H1 (cell line): Measurements from ENCODE around the gene NGEF. TPM values are rescaled to one million over a fixed set of nuclear protein-coding genes. Genes with fewer than 3 reads are reported as not detected.
A peak's percentile ranks its signal among the peaks of the same experiment; 100 is the strongest.

Experiments
- CTCF ChIA-PET: fragments of 300-600 bp; sonication (Branson Sonifier 250); formaldehyde crosslinking; loops from one replicate; lab custom pipeline; 2021; ENCODE audit not compliant: partially characterized antibody; lab: Charles Lee
- POLR2A ChIA-PET: fragments of 300-600 bp; sonication (Branson Sonifier 250); formaldehyde crosslinking; loops from one replicate; lab custom pipeline; 2021; ENCODE audit warnings: inconsistent platforms; ENCODE audit not compliant: partially characterized antibody; lab: Charles Lee
- DNase-seq, 2 experiments: peaks; one replicate each; pipeline versions ENCODE4 v3.0.0 to v3.0.0-alpha.2; 2010 to 2022; ENCODE audit warnings: low spot score in 2 of 2, low read depth in 1 of 2, mixed read lengths in 1 of 2
- FAIRE-seq: peaks from 2 replicates; lab custom pipeline; 2011; peaks lifted over from hg19 to GRCh38; lab: Jason Lieb, UNC
- H2AFZ ChIP-seq: 2 replicates; pipeline ENCODE4 v1.8.1; 2012; ENCODE audit warnings: low read length, inconsistent platforms
- H2AK5ac ChIP-seq: 2 replicates; pipeline ENCODE4 v1.6.1; 2013; ENCODE audit warnings: low read depth, low read length
- H2BK120ac ChIP-seq: replicated peaks from 2 replicates; pipeline ENCODE3; 2013; ENCODE audit warnings: low read depth, low read length, inconsistent platforms
- H2BK12ac ChIP-seq: 2 replicates; pipeline ENCODE4 v1.6.1; 2013; ENCODE audit warnings: low read depth, low read length
- H2BK15ac ChIP-seq: 2 replicates; pipeline ENCODE4 v1.6.1; 2013; ENCODE audit warnings: low read length
- H2BK20ac ChIP-seq: 2 replicates; pipeline ENCODE4 v1.6.1; 2013; ENCODE audit warnings: low read length
- H2BK5ac ChIP-seq: 2 replicates; pipeline ENCODE4 v1.6.1; 2013; ENCODE audit warnings: low read depth, low read length
- H3K14ac ChIP-seq: 2 replicates; pipeline ENCODE4 v1.6.1; 2013; ENCODE audit warnings: inconsistent platforms; ENCODE audit not compliant: insufficient read length
- H3K18ac ChIP-seq: 2 replicates; pipeline ENCODE4 v1.6.1; 2013; ENCODE audit warnings: low read length; ENCODE audit errors: extremely low read depth
- H3K23ac ChIP-seq: 2 replicates; pipeline ENCODE4 v1.6.1; 2013; ENCODE audit warnings: inconsistent platforms; ENCODE audit not compliant: insufficient read length
- H3K23me2 ChIP-seq: 2 replicates; pipeline ENCODE4 v1.6.1; 2013; ENCODE audit warnings: low read depth, low read length
- H3K27ac ChIP-seq: 2 replicates; pipeline ENCODE4 v1.6.1; 2011; ENCODE audit warnings: low read depth, low read length, inconsistent platforms
- H3K27me3 ChIP-seq, 4 experiments: replicated peaks in 1 of 4; 1 replicate in 1 of 4; 2 replicates in 3 of 4; pipeline versions ENCODE4 v1.6.1 to v1.8.1; 2011 to 2013; ENCODE audit warnings: low read length in 3 of 4, mild to moderate bottlenecking in 3 of 4, inconsistent platforms in 2 of 4, mixed read lengths in 2 of 4, moderate library complexity in 1 of 4; ENCODE audit not compliant: control insufficient read depth in 3 of 4, insufficient read depth in 3 of 4; ENCODE audit errors: extremely low read depth in 1 of 4
- H3K36me3 ChIP-seq, 4 experiments: 2 replicates each; pipeline versions ENCODE4 v1.6.1 to v1.8.1; 2011 to 2013; ENCODE audit warnings: mild to moderate bottlenecking in 4 of 4, low read length in 3 of 4, moderate library complexity in 2 of 4, control low read depth in 1 of 4, inconsistent platforms in 1 of 4; ENCODE audit not compliant: insufficient read depth in 4 of 4, control insufficient read depth in 2 of 4
- H3K4ac ChIP-seq: replicated peaks from 2 replicates; pipeline ENCODE3; 2013; ENCODE audit warnings: low read length, low read depth, mixed read lengths, inconsistent platforms; ENCODE audit not compliant: insufficient read length
- H3K4me1 ChIP-seq, 4 experiments: replicated peaks in 1 of 4; 1 replicate in 1 of 4; 2 replicates in 3 of 4; pipeline versions ENCODE4 v1.6.1 to v1.8.1; 2011 to 2013; ENCODE audit warnings: low read length in 3 of 4, inconsistent platforms in 2 of 4, mixed read lengths in 1 of 4; ENCODE audit not compliant: insufficient read depth in 4 of 4, control insufficient read depth in 3 of 4
- H3K4me2 ChIP-seq, 2 experiments: 2 replicates each; pipeline versions ENCODE4 v1.6.1 to v1.8.1; 2011 to 2013; ENCODE audit warnings: low read depth in 2 of 2, low read length in 2 of 2, control low read depth in 1 of 2, inconsistent platforms in 1 of 2, mild to moderate bottlenecking in 1 of 2; ENCODE audit not compliant: insufficient read depth in 1 of 2
- H3K4me3 ChIP-seq, 4 experiments: fragments of 200-600, 300-600 bp in 1 of 4; sonication (generic), shearing (Covaris generic), sonication (Bioruptor Twin) in 1 of 4; 2 replicates each; pipeline versions ENCODE4 v1.5.1 to v1.8.1; 2011 to 2016; ENCODE audit warnings: low read length in 4 of 4, low read depth in 3 of 4, control low read depth in 2 of 4, inconsistent platforms in 2 of 4, mild to moderate bottlenecking in 2 of 4, mixed read lengths in 1 of 4, moderate library complexity in 1 of 4; ENCODE audit not compliant: insufficient read depth in 2 of 4; ENCODE audit errors: extremely low read depth in 1 of 4
- H3K56ac ChIP-seq: replicated peaks from 2 replicates; pipeline ENCODE3; 2013; ENCODE audit warnings: low read depth, mild to moderate bottlenecking, mixed read lengths, low read length, inconsistent platforms; ENCODE audit not compliant: insufficient read length
- H3K79me1 ChIP-seq: 2 replicates; pipeline ENCODE4 v1.6.1; 2013; ENCODE audit warnings: low read depth, low read length, control low read depth
- H3K79me2 ChIP-seq, 2 experiments: 2 replicates each; pipeline versions ENCODE4 v1.6.1 to v1.8.1; 2012 to 2013; ENCODE audit warnings: low read length in 2 of 2, mild to moderate bottlenecking in 2 of 2, inconsistent platforms in 1 of 2; ENCODE audit not compliant: insufficient read depth in 2 of 2, control insufficient read depth in 1 of 2
- H3K9ac ChIP-seq, 4 experiments: replicated peaks in 1 of 4; 1 replicate in 1 of 4; 2 replicates in 3 of 4; pipeline versions ENCODE4 v1.6.1 to v1.8.1; 2011 to 2013; ENCODE audit warnings: low read depth in 3 of 4, low read length in 3 of 4, control low read depth in 2 of 4, mild to moderate bottlenecking in 2 of 4, moderate library complexity in 2 of 4, inconsistent platforms in 1 of 4; ENCODE audit errors: extremely low read depth in 1 of 4
- H3K9me3 ChIP-seq, 2 experiments: 2 replicates each; pipeline versions ENCODE4 v1.6.1 to v1.8.1; 2012 to 2013; ENCODE audit warnings: mild to moderate bottlenecking in 2 of 2, moderate library complexity in 2 of 2, control low read depth in 1 of 2, inconsistent platforms in 1 of 2, low read depth in 1 of 2, low read length in 1 of 2, mixed read lengths in 1 of 2; ENCODE audit not compliant: insufficient read depth in 2 of 2
- H4K20me1 ChIP-seq, 2 experiments: replicated peaks in 1 of 2; 2 replicates each; pipeline versions ENCODE3 to v1.8.1; 2011 to 2013; ENCODE audit warnings: inconsistent platforms in 2 of 2, low read length in 2 of 2, mild to moderate bottlenecking in 1 of 2; ENCODE audit not compliant: insufficient read depth in 2 of 2, control insufficient read depth in 1 of 2
- H4K5ac ChIP-seq: 2 replicates; pipeline ENCODE4 v1.6.1; 2013; ENCODE audit warnings: low read length, low read depth, mixed read lengths, inconsistent platforms; ENCODE audit not compliant: insufficient read length
- H4K8ac ChIP-seq: 2 replicates; pipeline ENCODE4 v1.8.0; 2013; ENCODE audit warnings: mild to moderate bottlenecking, moderate library complexity, low read length, inconsistent platforms; ENCODE audit not compliant: insufficient read depth; ENCODE audit errors: extremely low read depth
- H4K91ac ChIP-seq: replicated peaks from 2 replicates; pipeline ENCODE3; 2013; ENCODE audit warnings: low read length, mixed read lengths, inconsistent platforms; ENCODE audit not compliant: insufficient read length
- EGR1 ChIP-seq: IDR thresholded peaks from 2 replicates; pipeline ENCODE4 v1.6.1; 2011; ENCODE audit warnings: low read depth, low read length, borderline replicate concordance
- FOSL1 ChIP-seq: IDR thresholded peaks from 2 replicates; pipeline ENCODE4 v1.6.1; 2011; ENCODE audit warnings: mild to moderate bottlenecking, low read depth, low read length, moderate library complexity; ENCODE audit not compliant: insufficient read depth
- HDAC6 ChIP-seq: IDR thresholded peaks from one replicate; pipeline ENCODE4 v1.7.1; 2012; ENCODE audit warnings: low read depth, mild to moderate bottlenecking, inconsistent platforms, low read length, moderate library complexity
- MAFK ChIP-seq: IDR thresholded peaks from 2 replicates; pipeline ENCODE4 v1.6.1; 2012; ENCODE audit warnings: low read depth, mild to moderate bottlenecking, improper control_type of control experiment, low read length
- RNF2 ChIP-seq: fragments of 200-900, 300-1000 bp; sonication (generic); IDR thresholded peaks from 2 replicates; pipeline ENCODE4 v1.7.1; 2016; ENCODE audit warnings: borderline replicate concordance, low read depth, mild to moderate bottlenecking, antibody characterized with exemption, low read length; ENCODE audit not compliant: poor library complexity, severe bottlenecking; ENCODE audit errors: missing control alignments
- TBP ChIP-seq: IDR thresholded peaks from 2 replicates; pipeline ENCODE4 v1.6.1; 2011; ENCODE audit warnings: low read depth, low read length, improper control_type of control experiment
- TCF12 ChIP-seq: IDR thresholded peaks from 2 replicates; pipeline ENCODE4 v1.6.1; 2011; ENCODE audit warnings: low read depth, mild to moderate bottlenecking, low read length
- WGBS, 2 experiments: shearing (Covaris generic) in 1 of 2; methylation state at CpG; one replicate each; pipeline versions ENCODE4 v1.1.6 to v1.1.7; 2013 to 2015; ENCODE audit warnings: low lambda C conversion rate in 2 of 2, mixed read lengths in 2 of 2, inconsistent platforms in 1 of 2, low coverage in 1 of 2, missing lambda C conversion rate in 1 of 2; ENCODE audit not compliant: insufficient replicate concordance in 2 of 2, insufficient coverage in 1 of 2, insufficient read length in 1 of 2; ENCODE audit errors: extremely low coverage in 1 of 2, missing lambda C conversion rate in 1 of 2; 5-methylcytosine and 5-hydroxymethylcytosine counted together
- polyA plus RNA-seq, 7 experiments: library from polyadenylated mRNA; depleted of rRNA in 3 of 7; stranded (reverse) in 5 of 7; unstranded in 2 of 7; fragments of >200 nt in 5 of 7; fragments of 200-250 nt in 2 of 7; gene quantifications; 1 replicate in 5 of 7; 2 replicates in 1 of 7; 4 replicates in 1 of 7; pipeline versions ENCODE4 v1.2.1 to v1.2.3, GENCODE V29; 2011 to 2013; ENCODE audit warnings: missing spikeins in 2 of 7, mixed read lengths in 2 of 7
- total RNA-seq: library from RNA; stranded (reverse); fragmentation: NEBNext Ultra II Directional; extraction: Animal tissue kit (Norgen Biotek cat#: 25700); gene quantifications from 2 replicates; pipeline ENCODE4 v1.2.1, GENCODE V29; 2021

Gene NGEF
- total and polyA plus RNA-seq, 2 of the 8 experiments (the other 6 are each of a cell fraction or from before 2014, with no cell fraction given), result 2.7 to 3.2 TPM

GRCh38 chr2:232880764-232881351, 132.2 kb downstream of the NGEF start:
- no peak overlapping the region for H2BK12ac ChIP-seq
- H3K4me1 ChIP-seq, result peaks cover 0 to 4% (median 1%) of the 10 kb centered on the region in 4 experiments; a peak in 2 of 7 replicates
- no peak overlapping the region for H2BK15ac ChIP-seq
- H2BK5ac ChIP-seq, result no peak overlapping the region
- no peak overlapping the region for H2BK20ac ChIP-seq
- FAIRE-seq (no peak), DNase-seq (no peak)
- no peaks in the 10 kb centered on the region for H3K36me3 ChIP-seq
- H2AK5ac ChIP-seq, result peak overlapping the region; percentile 40; the same call in 1 of the 2 replicates
- no peak overlapping the region for H4K91ac ChIP-seq
- no peak for TF ChIP-seq HDAC6
- no peak for TF ChIP-seq TCF12
- TF ChIP-seq MAFK, result no peak
- no peak for TF ChIP-seq FOSL1
- TF ChIP-seq RNF2, result no peak
- TF ChIP-seq EGR1, result no peak
- no peak for TF ChIP-seq TBP
- H3K14ac ChIP-seq, result no peak overlapping the region
- H3K56ac ChIP-seq, result no peak overlapping the region
- peaks cover 0 to 1% of the 10 kb centered on the region in 2 experiments for H4K20me1 ChIP-seq
- no peak overlapping the region for H3K4ac ChIP-seq
- H3K9me3 ChIP-seq, result no peaks in the 10 kb centered on the region
- H3K79me2 ChIP-seq, result no peaks in the 10 kb centered on the region
- H3K79me1 ChIP-seq, result no peaks in the 10 kb centered on the region
- no peak overlapping the region for H3K18ac ChIP-seq
- H3K27ac ChIP-seq, result no peak overlapping the region
- WGBS, 2 experiments, result 93% methylated on average over 16 of the region's 17 CpGs; no CpG with 5 or more reads in 1 of the 2 experiments
- H3K23me2 ChIP-seq, result peaks cover 9% of the 10 kb centered on the region; the same call in 1 of the 2 replicates
- CTCF ChIA-PET, result interaction anchor here (0.9 to 2.8 kb wide), 6 partner anchors 9 to 179 kb away, joined by 3 to 8 read pairs (median 4); partner anchors contain the start of gene INPP5D
- no peak overlapping the region for H4K8ac ChIP-seq
- no peak overlapping the region for H3K4me3 ChIP-seq
- no peak overlapping the region for H3K23ac ChIP-seq
- no peak overlapping the region for H3K9ac ChIP-seq
- no peak overlapping the region for H2AFZ ChIP-seq
- no peak overlapping the region for H4K5ac ChIP-seq
- H3K27me3 ChIP-seq, result peaks cover 0 to 18% (median 13%) of the 10 kb centered on the region in 4 experiments; a peak in 5 of 7 replicates
- no peak overlapping the region for H3K4me2 ChIP-seq
- H2BK120ac ChIP-seq, result no peak overlapping the region
- POLR2A ChIA-PET, result interaction anchor here (1.0 kb wide), 1 partner anchor 10 kb away, joined by 3 read pairs; the partner anchor contains the start of gene SNORC
